Ishikawa (cell line): ENCODE measurements around the gene PTPRN2.

Experiments
- CEBPB ChIP-seq: IDR thresholded peaks from 2 replicates; pipeline ENCODE4 v1.6.1; 2012
- CREB1 ChIP-seq: IDR thresholded peaks from 2 replicates; pipeline ENCODE4 v1.6.1; 2012; ENCODE audit warnings: low read depth
- EGR1 ChIP-seq: IDR thresholded peaks from 2 replicates; pipeline ENCODE4 v1.6.1; 2012
- EP300 ChIP-seq: IDR thresholded peaks from 2 replicates; pipeline ENCODE4 v1.6.1; 2012; ENCODE audit warnings: borderline replicate concordance
- FOXM1 ChIP-seq: IDR thresholded peaks from 2 replicates; pipeline ENCODE4 v1.6.1; 2012; ENCODE audit warnings: low read depth, borderline replicate concordance
- MAX ChIP-seq: IDR thresholded peaks from 2 replicates; pipeline ENCODE4 v1.6.1; 2012
- NFIC ChIP-seq: IDR thresholded peaks from 2 replicates; pipeline ENCODE4 v1.6.1; 2012
- RAD21 ChIP-seq: IDR thresholded peaks from 2 replicates; pipeline ENCODE4 v1.6.1; 2012; ENCODE audit warnings: low read depth
- REST ChIP-seq: IDR thresholded peaks from 2 replicates; pipeline ENCODE4 v1.6.1; 2012; ENCODE audit warnings: low read depth, mild to moderate bottlenecking
- TAF1 ChIP-seq: IDR thresholded peaks from 2 replicates; pipeline ENCODE4 v1.6.1; 2012; ENCODE audit warnings: low read depth, mild to moderate bottlenecking
- TCF12 ChIP-seq: IDR thresholded peaks from 2 replicates; pipeline ENCODE4 v1.6.1; 2012; ENCODE audit warnings: low read depth
- TEAD4 ChIP-seq: IDR thresholded peaks from 2 replicates; pipeline ENCODE4 v1.6.1; 2012
- USF1 ChIP-seq: IDR thresholded peaks from 2 replicates; pipeline ENCODE4 v1.6.1; 2012
- YY1 ChIP-seq: IDR thresholded peaks from 2 replicates; pipeline ENCODE4 v1.6.1; 2012; ENCODE audit warnings: low read depth
- ZBTB7A ChIP-seq: IDR thresholded peaks from 2 replicates; pipeline ENCODE4 v1.6.1; 2012; ENCODE audit warnings: low read depth

The PTPRN2 gene

GRCh38 chr7:157589680-157590079 lies 997.9 kb downstream of the PTPRN2 start:
- TF ChIP-seq REST (no peak), RAD21 (no peak), USF1 (no peak), TEAD4 (no peak), NFIC (no peak)

GRCh38 chr7:157587805-157588560 lies 999.6 kb downstream of the PTPRN2 start:
- TF ChIP-seq NFIC (no peak), REST (no peak), EP300 (no peak), USF1 (no peak), EGR1 (no peak), ZBTB7A (no peak), RAD21 (no peak), TAF1 (no peak), TCF12 (no peak), FOXM1 (no peak), CEBPB (no peak), YY1 (no peak)

- TF ChIP-seq EGR1 (no peak), FOXM1 (no peak), MAX (no peak)
Measured at GRCh38 chr7:157587051-157587804, 1000.4 kb downstream of the PTPRN2 start.

- TF ChIP-seq MAX, result no peak
- TF ChIP-seq TCF12, result no peak
- TF ChIP-seq CREB1, result no peak
- TF ChIP-seq RAD21, result no peak
- TF ChIP-seq REST, result no peak
- no peak for TF ChIP-seq CEBPB
- TF ChIP-seq EP300, result no peak
- TF ChIP-seq YY1, result no peak
- TF ChIP-seq TAF1, result no peak
- TF ChIP-seq ZBTB7A, result no peak
- TF ChIP-seq TEAD4, result no peak
- TF ChIP-seq EGR1, result no peak
- TF ChIP-seq NFIC, result no peak
- no peak for TF ChIP-seq USF1
- TF ChIP-seq FOXM1, result no peak
Measured at GRCh38 chr7:157586426-157586955, 1001.1 kb downstream of the PTPRN2 start.
